HG03095 (cell line): Measurements from ENCODE around the gene STEAP3.

ENCODE experiments used
- ATAC-seq: cut with Tn5 transposase; IDR thresholded peaks from one replicate; pipeline ENCODE4 v1.9.1; 2021; ENCODE audit warnings: moderate library complexity; ENCODE audit not compliant: unreplicated experiment

Gene STEAP3

DNA sequence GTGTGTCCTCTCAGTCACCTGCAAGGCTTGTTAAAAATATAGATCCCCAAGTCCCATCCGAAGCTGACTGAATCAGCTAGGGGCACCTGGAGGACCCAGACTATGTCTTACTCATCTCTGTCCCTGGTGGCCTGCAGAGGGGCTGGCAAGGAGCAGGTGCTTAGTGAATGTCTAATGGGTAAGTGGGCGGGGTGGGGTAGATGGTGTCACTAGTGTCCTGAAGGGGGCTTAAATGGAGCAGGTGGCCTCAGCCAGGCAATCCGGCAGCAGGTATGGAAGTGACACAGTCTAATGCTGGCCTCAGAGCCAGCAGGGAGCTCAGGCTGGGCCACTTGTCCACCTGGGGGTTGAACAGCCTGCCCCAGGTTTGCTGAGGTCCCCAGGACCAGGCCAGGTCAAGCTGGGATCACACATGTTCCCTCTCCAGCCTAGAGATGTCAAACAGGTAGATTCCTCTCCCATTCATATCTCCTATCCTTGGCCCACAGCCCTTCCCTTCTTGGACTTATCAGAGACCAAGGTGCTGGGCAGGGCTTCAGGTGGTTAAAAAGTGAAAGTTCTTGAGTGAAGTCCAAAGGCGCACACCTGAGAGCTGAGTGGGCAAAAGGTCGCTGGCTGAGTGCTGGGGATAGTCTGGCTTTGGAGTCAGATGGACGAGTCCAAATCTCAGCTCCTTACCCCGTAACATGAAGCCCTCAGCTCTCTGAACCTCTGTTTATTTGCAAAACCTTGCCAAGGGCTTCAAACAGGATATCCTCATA is 1.7 kb downstream of the STEAP3 start:
- ATAC-seq = no peak

DNA sequence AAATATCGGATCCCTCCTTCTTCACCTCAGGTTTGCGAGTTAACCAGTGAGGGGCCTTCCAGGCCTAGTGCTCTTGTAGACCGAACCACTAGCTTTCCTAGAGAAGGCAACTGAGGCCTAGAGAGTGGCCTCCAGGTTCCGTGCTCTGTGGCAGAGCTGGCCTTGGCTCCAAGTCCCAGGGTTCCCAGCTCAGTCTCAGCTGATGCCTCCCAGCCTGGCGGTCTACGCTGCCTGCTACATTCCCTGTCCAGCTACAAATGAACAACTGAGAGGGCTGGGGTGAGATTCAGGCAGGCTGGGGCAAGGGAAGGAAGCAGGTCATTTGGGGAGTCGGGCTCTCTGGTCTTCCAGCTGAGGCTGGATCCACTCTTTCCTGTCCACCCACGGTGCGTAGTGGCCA is 2.3 kb downstream of the STEAP3 start:
- ATAC-seq = no peak

DNA sequence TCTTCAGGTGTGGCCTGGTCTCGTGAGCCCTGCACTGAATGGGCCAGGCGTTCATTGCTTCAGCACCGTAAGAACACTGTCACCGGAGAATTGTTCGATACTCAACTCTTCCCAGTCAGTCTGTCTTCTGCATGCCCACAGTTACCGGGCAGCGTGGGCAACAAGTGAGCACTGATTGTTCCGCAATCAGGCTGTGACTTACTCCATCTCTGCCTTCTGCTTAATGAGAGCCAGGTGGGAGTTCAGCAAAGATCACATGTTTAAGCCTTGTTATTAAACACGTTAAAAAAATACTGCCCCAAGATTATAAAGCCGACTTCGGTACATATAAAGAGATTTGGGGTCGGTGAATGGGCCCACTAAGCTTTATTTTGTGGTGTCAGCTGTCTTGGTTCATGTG is 3.7 kb downstream of the STEAP3 start:
- ATAC-seq = no peak

DNA sequence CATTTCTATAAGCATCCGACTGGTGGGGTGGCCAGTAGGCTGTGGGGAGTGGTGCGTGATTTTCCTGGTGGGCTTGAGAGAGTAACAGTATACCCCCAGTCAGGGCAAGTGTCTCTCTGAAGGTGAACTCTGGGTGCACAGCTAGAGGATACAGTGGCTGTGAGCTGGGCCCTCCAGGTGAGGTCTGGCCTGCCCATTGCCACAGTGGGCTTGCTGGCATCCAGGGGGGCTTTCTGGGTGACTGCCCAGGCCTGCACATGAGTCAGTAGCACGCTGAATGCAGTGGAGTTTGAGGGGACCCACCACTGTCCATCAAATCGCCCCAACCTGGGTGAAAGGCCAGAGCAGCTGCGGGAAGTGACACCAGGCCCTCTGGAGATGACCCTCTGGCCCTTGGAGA is 4.5 kb downstream of the STEAP3 start:
- no peak for ATAC-seq

GRCh38 chr2:119228964-119229363 is 5.3 kb downstream of the STEAP3 start:
- no peak for ATAC-seq

DNA sequence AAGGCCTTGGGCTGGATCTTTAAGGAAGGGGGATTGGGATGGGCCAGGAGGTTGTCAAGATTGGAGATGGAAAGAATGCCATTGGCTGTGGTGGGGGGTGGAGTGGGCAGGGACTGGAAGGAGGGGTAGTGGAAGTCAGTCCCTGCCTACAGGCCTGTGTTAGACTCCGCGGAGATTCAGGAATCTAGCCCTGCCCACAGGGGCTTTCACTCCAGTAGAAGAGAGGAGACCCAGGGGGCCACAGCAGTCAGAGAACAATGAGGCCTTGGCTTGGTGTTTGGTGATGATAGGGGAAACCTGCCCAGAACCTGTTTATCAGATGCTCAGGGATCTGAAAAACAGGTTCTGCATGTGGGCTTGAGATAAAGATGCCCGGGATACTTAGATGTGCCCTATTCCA is 6.1 kb downstream of the STEAP3 start:
- no peak for ATAC-seq

GRCh38 chr2:119230219-119231185 is 6.9 kb downstream of the STEAP3 start:
- ATAC-seq = no peak

DNA sequence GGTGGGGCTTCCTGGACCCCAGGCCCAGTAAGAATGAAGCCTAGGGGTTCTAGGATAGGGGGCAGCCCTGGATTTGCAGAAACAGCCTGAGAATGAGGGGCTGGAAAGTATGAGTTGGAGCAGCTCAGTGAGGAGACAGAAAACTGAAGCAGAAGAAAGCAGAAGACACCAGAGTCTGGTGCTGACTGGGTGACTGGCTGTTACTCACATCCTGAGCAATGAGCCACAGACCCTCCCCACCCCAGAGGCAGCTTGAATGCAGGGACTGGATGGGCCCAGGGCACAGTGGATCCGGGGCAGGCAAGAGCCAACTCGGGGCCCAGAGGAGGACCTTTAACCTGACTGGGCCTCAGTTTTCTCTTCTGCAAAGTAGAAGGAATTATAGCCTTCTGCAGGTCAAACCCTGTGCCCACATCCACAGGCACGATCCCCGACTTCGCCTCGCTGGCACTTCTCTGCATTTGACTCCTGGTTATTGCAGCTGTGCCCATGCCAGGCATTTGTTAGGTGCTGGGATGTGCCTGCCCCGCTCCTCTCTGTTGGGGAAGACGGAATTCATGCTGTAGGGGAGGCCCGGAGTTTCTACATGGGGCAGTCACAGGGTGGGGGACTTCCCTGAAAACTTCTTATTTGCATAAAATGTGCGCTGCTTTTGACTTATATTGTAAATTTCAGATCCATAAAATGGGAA is 8.5 kb downstream of the STEAP3 start:
- ATAC-seq = peak; percentile 50

DNA sequence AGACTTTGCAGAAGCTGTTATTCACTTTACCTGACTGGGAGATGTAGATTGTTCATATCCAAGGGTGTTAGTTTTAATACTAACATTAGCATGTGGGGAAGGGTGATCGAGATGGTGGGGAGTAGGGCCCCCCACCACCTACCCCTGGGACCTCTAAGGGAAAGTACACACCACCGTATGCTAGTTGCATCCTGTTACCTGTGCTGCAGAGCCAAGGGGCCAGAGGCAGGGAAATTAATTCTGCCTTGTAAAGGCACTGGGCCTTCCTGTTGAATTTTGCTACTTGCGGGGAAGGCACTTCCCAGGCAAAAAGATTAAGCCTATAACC is 9.0 kb downstream of the STEAP3 start:
- peak; percentile 35 for ATAC-seq

DNA sequence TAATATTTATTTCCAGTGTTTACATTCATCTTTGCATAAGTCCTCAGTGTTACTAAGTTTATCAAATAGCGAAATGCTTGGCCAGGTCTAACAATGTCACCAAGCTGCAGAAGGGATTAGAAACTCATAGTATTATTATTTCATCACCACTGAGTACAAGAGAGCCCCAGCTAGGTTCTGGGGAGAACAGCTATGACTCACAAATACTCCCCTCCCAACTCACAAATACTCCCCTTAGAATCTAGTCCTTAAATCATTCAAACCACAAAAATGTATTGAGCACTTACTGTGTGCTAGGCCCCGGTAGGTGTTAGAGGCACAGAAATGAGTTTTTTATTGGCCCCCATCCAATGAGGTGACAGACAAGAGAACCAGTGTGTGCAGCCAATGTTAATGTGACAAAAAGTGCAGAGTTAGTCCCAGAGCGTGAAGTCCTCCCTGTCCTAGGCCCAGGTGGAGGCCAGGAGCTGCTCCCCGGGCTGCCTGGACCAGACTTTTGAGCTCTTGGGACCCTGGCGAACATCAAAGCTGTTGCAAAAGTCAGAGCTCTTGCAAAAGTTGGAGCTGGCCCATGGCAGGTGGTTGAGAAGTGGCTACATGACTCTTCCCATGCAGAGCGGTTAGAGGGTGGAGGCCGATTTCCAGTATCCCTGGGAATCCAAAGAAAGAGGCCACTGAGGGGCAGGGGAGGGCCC is 9.8 kb downstream of the STEAP3 start:
- ATAC-seq = peak; percentile 46

GRCh38 chr2:119234021-119235019 is 10.7 kb downstream of the STEAP3 start:
- ATAC-seq = no peak

DNA sequence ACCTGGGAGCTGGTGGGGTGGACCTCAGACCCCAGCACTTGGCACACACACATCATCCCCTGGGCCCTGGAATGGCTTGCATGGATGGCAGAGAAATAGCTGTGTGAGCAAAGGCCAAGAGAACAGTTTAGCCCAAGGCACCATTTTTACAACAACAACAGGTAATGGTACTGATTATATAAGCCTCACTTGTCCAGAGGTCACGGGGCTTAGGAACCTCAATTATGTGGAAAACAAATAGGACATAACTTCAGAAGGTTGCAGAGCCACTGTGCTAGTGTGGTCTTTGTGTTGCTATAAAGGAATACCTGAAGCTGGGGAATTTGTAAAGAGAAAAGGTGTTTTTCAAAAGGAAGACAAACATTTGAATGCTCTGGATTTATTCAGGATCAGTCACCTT is 13.2 kb downstream of the STEAP3 start:
- ATAC-seq = no peak

DNA sequence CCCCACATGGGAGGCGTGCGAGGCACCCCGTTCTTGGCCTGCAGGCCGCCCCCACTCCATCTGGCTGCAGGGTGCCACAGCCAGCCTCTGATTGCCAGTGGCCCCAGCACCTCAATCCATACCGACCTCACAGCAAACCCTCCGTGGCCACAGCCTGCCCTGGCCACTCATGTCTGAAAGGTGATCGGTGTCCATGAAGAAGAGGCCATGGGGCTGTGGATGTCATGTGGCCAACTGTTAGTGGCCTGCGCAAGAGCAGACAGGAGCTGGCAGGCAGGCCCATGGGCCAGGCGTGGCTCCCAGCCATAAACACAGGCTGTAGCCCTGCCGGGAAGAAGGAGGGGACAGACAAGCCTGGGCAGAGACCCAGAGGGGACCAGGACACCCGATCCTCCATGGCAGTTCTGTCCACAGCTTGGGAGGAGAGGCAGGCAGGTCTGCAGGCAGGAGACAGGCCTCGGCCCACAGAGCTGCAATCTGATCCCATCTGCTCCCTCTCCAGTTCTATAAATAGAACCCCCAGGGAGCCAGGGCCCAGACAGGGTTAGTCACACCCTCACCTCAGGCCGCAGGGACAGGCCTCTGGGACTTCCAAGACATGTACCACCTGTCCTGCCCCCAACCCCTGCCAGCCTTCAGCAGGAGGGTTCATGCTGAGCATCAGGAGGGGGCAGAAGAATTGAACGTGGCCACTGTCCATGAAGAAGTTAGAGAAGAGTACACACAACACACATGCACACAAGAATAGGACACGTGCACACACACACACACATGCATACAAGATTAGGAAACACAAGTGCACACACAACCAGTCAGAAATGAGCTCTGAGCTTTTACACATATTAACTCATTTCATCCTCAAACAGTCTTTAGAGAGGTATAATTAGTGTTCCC is 16.9 kb downstream of the STEAP3 start:
- ATAC-seq = no peak

DNA sequence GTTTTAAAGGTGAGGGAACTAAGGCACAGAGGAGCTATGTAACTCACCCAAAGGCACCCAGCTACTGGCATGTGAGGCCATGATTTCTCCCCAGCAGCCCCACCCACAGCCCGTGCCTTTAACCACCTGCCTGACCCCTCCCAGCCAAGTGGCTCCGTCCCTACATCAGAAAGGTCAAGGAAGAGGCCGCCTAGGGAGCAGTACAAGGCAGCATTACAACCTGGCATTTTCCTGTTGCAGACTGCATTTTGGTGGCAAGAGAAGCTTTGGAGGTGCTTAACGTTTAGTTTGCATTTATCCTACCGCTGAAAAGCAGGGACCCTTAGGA is 17.5 kb downstream of the STEAP3 start:
- ATAC-seq = no peak

GRCh38 chr2:119242276-119243119 is 18.9 kb downstream of the STEAP3 start:
- no peak for ATAC-seq

- no peak for ATAC-seq
These were observed 20.0 kb downstream of the STEAP3 start for GRCh38 chr2:119243621-119244020.

GRCh38 chr2:119245076-119245840 is 21.6 kb downstream of the STEAP3 start:
- ATAC-seq = no peak
